CD4-positive, alpha-beta memory T cell (primary cell): ENCODE measurements around the gene AMPD3. TPM values are rescaled to one million over a fixed set of nuclear protein-coding genes. Genes with fewer than 3 reads are reported as not detected.

Experiments used
- CTCF ChIA-PET: fragments of 350-600 bp; sonication (Branson Sonifier 250); formaldehyde crosslinking; loops from one replicate; lab custom pipeline; 2021; ENCODE audit warnings: inconsistent platforms; ENCODE audit not compliant: partially characterized antibody; lab: Charles Lee
- POLR2A ChIA-PET: fragments of 350-600 bp; sonication (Branson Sonifier 250); formaldehyde crosslinking; loops from one replicate; lab custom pipeline; 2021; ENCODE audit not compliant: partially characterized antibody; lab: Charles Lee
- DNase-seq, 5 donors: peaks; one replicate each; pipeline versions ENCODE4 v3.0.0 to v3.0.0-alpha.2; 2020 to 2022; ENCODE audit warnings: mixed read lengths in 1 of 5
- H3K27ac ChIP-seq: one replicate; pipeline ENCODE4 v1.7.0; 2013; ENCODE audit warnings: low read depth, low read length
- H3K27me3 ChIP-seq: 2 replicates; pipeline ENCODE4 v1.7.0; 2013; ENCODE audit warnings: mild to moderate bottlenecking, low read length, moderate library complexity; ENCODE audit not compliant: insufficient read depth
- H3K36me3 ChIP-seq: 2 replicates; pipeline ENCODE4 v1.7.0; 2013; ENCODE audit warnings: mild to moderate bottlenecking, low read length, moderate library complexity; ENCODE audit not compliant: insufficient read depth
- H3K4me1 ChIP-seq: 2 replicates; pipeline ENCODE4 v1.7.0; 2013; ENCODE audit warnings: mild to moderate bottlenecking, low read length, moderate library complexity; ENCODE audit not compliant: insufficient read depth
- H3K4me3 ChIP-seq, 2 donors: one replicate each; pipeline ENCODE4 v1.7.0; 2013; ENCODE audit warnings: low read length in 2 of 2, mild to moderate bottlenecking in 1 of 2
- H3K9me3 ChIP-seq, 2 donors: one replicate each; pipeline ENCODE4 v1.7.0; 2013; ENCODE audit warnings: low read length in 2 of 2, control low read depth in 1 of 2; ENCODE audit not compliant: control insufficient read depth in 1 of 2
- H3K27ac Mint-ChIP-seq, 7 donors: one replicate each; pipeline ENCODE4 v1.8.0; 2020 to 2021; ENCODE audit warnings: mixed read lengths in 7 of 7, mild to moderate bottlenecking in 6 of 7, inconsistent platforms in 3 of 7, moderate library complexity in 3 of 7
- H3K27me3 Mint-ChIP-seq, 2 donors: one replicate each; pipeline ENCODE4 v1.8.0; 2020 to 2021; ENCODE audit warnings: mixed read lengths in 2 of 2
- H3K36me3 Mint-ChIP-seq, 2 donors: one replicate each; pipeline ENCODE4 v1.8.0; 2020 to 2021; ENCODE audit warnings: mixed read lengths in 2 of 2, inconsistent platforms in 1 of 2, mild to moderate bottlenecking in 1 of 2
- H3K4me1 Mint-ChIP-seq, 4 donors: one replicate each; pipeline ENCODE4 v1.8.0; 2020 to 2021; ENCODE audit warnings: mixed read lengths in 4 of 4, mild to moderate bottlenecking in 1 of 4
- H3K4me3 Mint-ChIP-seq, 8 donors: one replicate each; pipeline ENCODE4 v1.8.0; 2020 to 2021; ENCODE audit warnings: mixed read lengths in 8 of 8, mild to moderate bottlenecking in 7 of 8, moderate library complexity in 6 of 8, inconsistent platforms in 3 of 8
- H3K9me3 Mint-ChIP-seq, 8 donors: one replicate each; pipeline ENCODE4 v1.8.0; 2020 to 2021; ENCODE audit warnings: mixed read lengths in 8 of 8, mild to moderate bottlenecking in 5 of 8, inconsistent platforms in 3 of 8, moderate library complexity in 1 of 8
- intact Hi-C: fragments of 100-400 bp; cut with micrococcal nuclease; formaldehyde crosslinking; loops from one replicate; pipeline ENCODE4 v1.15.1; 2023
- polyA plus RNA-seq, 2 donors: library from polyadenylated mRNA; unstranded; fragments of 300-500 nt; fragmentation: Illumina TruSeq; gene quantifications; one replicate each; pipeline ENCODE4 v1.2.3, GENCODE V29; 2021
- total RNA-seq, 2 experiments: library from RNA; stranded (reverse); gene quantifications; one replicate each; pipeline ENCODE4 v1.2.3, GENCODE V29; 2021

AMPD3 gene
- total and polyA plus RNA-seq, 4 experiments from 2014 or later = 10.9 to 43.4 (median 30.1) TPM

DNA sequence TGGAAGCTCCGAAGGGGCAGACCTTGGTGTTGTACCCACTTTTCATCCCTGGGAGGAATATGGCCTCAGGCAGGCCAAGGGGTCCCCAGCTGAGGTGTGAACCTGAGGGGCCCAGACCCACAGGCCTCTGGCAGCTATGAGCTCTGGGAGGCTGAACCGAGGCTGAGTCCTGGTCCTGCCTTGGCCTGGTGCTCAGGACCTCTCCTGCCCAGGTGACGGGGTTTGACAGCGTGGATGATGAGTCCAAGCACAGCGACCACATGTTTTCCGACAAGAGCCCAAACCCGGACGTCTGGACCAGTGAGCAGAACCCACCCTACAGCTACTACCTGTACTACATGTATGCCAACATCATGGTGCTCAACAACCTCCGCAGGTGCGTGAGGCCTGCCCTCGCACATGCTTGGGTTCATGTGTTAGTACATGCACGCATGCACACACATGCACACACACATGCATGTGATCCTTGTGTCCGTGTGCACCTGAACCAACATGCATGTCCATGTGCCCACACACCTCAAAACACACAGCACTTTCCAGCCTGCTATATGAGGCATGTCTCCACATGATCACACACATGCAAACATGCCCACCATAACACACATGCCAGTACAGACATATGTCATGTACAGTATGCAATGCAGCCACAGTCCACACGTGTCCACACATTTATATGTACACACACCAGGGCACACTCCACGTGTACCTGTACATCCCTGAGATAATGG is 45.0 kb downstream of the AMPD3 start:
- Histone ChIP-seq H3K27ac (no peak overlapping the region), H3K36me3 (peaks cover 79% of the 10 kb centered on the region), H3K4me3 (no peak overlapping the region), H3K4me1 (no peaks in the 10 kb centered on the region), H3K27me3 (no peaks in the 10 kb centered on the region), H3K9me3 (no peaks in the 10 kb centered on the region)
- no peaks in the 10 kb centered on the region for H3K27me3 Mint-ChIP-seq
- no peak for DNase-seq
- intact Hi-C loops = no loop called here
- POLR2A ChIA-PET = no interaction called here
- peak overlapping the region in 2 of 7 donors; percentile 70 to 80 for H3K27ac Mint-ChIP-seq
- no peak overlapping the region for H3K4me3 Mint-ChIP-seq
- no peaks in the 10 kb centered on the region for H3K9me3 Mint-ChIP-seq
- CTCF ChIA-PET = no interaction called here
- peaks cover 0 to 3% (median under 1%) of the 10 kb centered on the region in 4 donors for H3K4me1 Mint-ChIP-seq
- peaks cover 50 to 84% of the 10 kb centered on the region in 2 donors for H3K36me3 Mint-ChIP-seq

DNA sequence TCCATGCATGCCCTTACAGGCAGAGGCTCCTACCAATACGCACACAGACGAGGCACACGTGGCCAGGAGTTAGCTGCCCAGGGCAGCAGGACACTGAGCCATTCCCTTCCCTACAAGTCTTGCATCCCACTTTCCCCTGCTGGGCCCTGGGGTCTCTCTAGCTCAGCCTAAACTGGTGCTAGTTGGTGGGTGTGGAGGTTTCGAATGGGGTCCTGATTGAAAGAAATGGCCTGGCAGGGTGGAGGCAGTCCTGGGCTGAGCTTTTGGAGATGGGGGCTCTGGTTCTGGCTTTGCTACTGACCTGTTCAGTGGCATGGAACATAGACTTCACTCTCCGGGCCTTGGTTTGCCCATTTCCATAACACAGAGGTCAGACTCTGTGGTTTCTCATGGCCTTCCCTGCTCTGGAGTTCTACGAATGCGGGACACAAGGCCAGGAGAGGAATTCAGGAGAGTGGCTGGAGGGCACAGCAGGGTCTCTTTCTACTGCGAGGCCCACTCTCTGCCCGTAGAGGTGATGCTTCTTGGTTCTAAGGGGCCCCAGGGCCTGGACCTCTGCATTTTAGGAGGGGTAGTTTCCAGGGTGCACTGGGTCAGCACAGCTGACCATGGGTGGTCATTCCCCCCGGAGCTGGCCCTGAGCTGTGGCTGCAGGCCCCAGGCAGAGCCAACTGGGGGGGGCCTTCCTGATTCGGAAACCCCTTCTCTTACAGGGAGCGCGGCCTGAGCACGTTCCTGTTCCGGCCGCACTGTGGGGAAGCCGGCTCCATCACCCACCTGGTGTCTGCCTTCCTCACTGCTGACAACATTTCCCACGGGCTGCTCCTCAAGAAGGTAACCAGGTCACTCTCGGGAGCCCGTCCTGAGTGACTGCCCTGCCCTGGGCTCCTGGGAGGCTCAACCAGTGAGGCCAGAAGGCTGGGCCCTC is 46.0 kb downstream of the AMPD3 start:
- H3K4me3 ChIP-seq = no peak overlapping the region
- H3K36me3 ChIP-seq = peaks cover 82% of the 10 kb centered on the region
- POLR2A ChIA-PET = interaction anchor here (0.7 kb wide), 1 partner anchor 229 kb away, joined by 3 read pairs; no protein-coding TSS in a partner anchor
- H3K36me3 Mint-ChIP-seq = peaks cover 56 to 90% of the 10 kb centered on the region in 2 donors
- no peaks in the 10 kb centered on the region for H3K9me3 ChIP-seq
- no peaks in the 10 kb centered on the region for H3K9me3 Mint-ChIP-seq
- CTCF ChIA-PET = interaction anchor here (1.0 to 1.5 kb wide), 3 partner anchors 17 to 88 kb away, joined by 3 to 4 read pairs (median 3); partner anchors contain the start of gene RNF141
- intact Hi-C loops = no loop called here
- H3K27me3 ChIP-seq = no peaks in the 10 kb centered on the region
- peak overlapping the region in 1 of 7 donors; percentile 68 for H3K27ac Mint-ChIP-seq
- no peaks in the 10 kb centered on the region for H3K27me3 Mint-ChIP-seq
- H3K27ac ChIP-seq = no peak overlapping the region
- no peak for DNase-seq
- peaks cover 0 to 3% (median under 1%) of the 10 kb centered on the region in 4 donors for H3K4me1 Mint-ChIP-seq
- no peak overlapping the region for H3K4me3 Mint-ChIP-seq
- H3K4me1 ChIP-seq = no peaks in the 10 kb centered on the region

DNA sequence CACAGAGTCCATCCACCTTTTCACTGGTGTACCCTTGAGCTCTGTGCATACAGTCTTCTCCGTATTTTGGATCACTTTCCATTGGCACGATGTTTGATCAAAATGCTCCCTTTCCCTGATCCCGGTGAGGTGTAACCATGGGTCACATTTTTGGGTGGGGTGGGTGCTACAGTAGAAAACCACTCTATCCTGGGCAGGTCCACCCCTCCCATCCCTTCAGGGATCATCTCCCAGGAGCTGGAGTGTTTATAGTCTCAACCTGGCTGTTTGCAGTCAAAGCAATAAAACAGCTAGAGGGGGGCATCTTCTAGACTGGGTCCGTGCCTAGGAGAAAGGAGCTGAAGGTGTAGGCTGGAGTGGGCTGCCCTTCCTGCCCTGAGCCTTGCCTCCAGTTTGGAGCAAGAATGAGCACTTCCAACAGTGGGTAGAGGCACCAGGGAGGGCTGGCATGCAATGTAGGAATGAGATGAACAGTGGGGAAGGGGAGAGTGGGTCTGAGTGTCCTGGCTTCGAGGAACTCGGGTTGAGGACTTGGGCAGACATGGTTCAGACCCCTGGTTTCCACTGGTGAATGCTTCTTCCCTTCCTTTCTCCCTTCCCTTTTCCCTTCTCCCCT is 47.1 kb downstream of the AMPD3 start:
- Mint-ChIP-seq H3K27me3 (no peaks in the 10 kb centered on the region), H3K9me3 (no peaks in the 10 kb centered on the region), H3K4me3 (no peak overlapping the region), H3K36me3 (peaks cover 49 to 90% of the 10 kb centered on the region in 2 donors), H3K27ac (peak overlapping the region in 4 of 7 donors; percentile 3 to 84 (median 46)), H3K4me1 (peaks cover 0 to 3% (median under 1%) of the 10 kb centered on the region in 4 donors)
- H3K4me3 ChIP-seq = no peak overlapping the region
- H3K27ac ChIP-seq = no peak overlapping the region
- no peaks in the 10 kb centered on the region for H3K27me3 ChIP-seq
- intact Hi-C loops = no loop called here
- ChIA-PET CTCF (interaction anchor here (1.0 to 1.5 kb wide), 3 partner anchors 16 to 89 kb away, joined by 3 to 4 read pairs (median 3); partner anchors contain the start of gene RNF141), POLR2A (no interaction called here)
- H3K4me1 ChIP-seq = no peaks in the 10 kb centered on the region
- no peak for DNase-seq
- H3K36me3 ChIP-seq = peaks cover 73% of the 10 kb centered on the region
- no peaks in the 10 kb centered on the region for H3K9me3 ChIP-seq

DNA sequence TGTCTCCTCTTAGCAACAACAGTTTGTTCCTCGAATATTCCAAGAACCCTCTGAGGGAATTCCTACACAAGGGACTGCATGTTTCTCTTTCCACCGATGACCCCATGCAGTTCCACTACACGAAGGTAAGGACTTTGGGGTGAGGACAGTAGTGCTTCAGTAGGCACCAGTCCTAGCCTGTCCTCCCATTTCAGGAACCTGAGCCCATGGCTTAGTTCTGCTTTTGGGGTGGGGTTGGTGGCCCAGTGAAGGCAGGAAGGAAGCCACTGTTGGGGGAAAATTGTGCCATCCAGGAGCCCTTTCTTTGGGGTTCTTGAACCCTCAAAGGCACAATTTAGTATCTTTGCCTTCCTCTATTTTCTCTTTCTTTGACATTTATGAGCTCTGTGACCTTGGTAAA is 47.7 kb downstream of the AMPD3 start:
- H3K27me3 ChIP-seq = no peaks in the 10 kb centered on the region
- Mint-ChIP-seq H3K27ac (peak overlapping the region in 4 of 7 donors; percentile 5 to 79 (median 32)), H3K4me1 (peaks cover 0 to 3% (median under 1%) of the 10 kb centered on the region in 4 donors), H3K9me3 (no peaks in the 10 kb centered on the region), H3K36me3 (peaks cover 45 to 86% of the 10 kb centered on the region in 2 donors), H3K27me3 (no peaks in the 10 kb centered on the region), H3K4me3 (no peak overlapping the region)
- H3K4me1 ChIP-seq = no peaks in the 10 kb centered on the region
- no peaks in the 10 kb centered on the region for H3K9me3 ChIP-seq
- no peak overlapping the region for H3K27ac ChIP-seq
- ChIA-PET POLR2A (no interaction called here), CTCF (interaction anchor here (1.1 to 1.5 kb wide), 2 partner anchors 89 to 96 kb away, joined by 3 to 4 read pairs; no protein-coding TSS in a partner anchor)
- H3K4me3 ChIP-seq = no peak overlapping the region
- intact Hi-C loops = no loop called here
- DNase-seq = no peak
- peaks cover 67% of the 10 kb centered on the region for H3K36me3 ChIP-seq

DNA sequence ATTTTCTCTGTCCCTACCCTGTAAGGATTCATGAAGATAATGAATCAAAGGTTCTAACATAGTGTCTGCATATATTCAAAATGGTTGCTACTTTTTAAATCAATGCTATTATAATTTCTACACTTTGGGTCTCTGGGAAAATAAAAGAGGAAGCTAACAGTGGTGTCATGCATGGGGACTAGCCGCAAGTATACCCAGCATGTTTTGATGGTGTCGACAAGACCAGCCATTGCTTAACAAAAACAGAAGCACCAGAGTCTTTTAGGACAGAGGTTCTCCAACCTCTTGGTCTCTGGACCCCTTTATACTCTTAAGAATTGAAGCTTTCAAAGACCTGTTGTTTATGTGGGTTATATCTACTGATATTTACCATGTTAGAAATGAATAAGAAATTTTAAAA is 48.2 kb downstream of the AMPD3 start:
- Histone ChIP-seq H3K27me3 (no peaks in the 10 kb centered on the region), H3K4me1 (no peaks in the 10 kb centered on the region), H3K4me3 (no peak overlapping the region), H3K9me3 (no peaks in the 10 kb centered on the region), H3K27ac (no peak overlapping the region), H3K36me3 (peaks cover 64% of the 10 kb centered on the region)
- Mint-ChIP-seq H3K9me3 (no peaks in the 10 kb centered on the region), H3K27ac (peak overlapping the region in 2 of 7 donors; percentile 24 to 79), H3K36me3 (peaks cover 41 to 81% of the 10 kb centered on the region in 2 donors), H3K27me3 (no peaks in the 10 kb centered on the region), H3K4me3 (no peak overlapping the region), H3K4me1 (peaks cover 0 to 3% (median under 1%) of the 10 kb centered on the region in 4 donors)
- intact Hi-C loops = no loop called here
- POLR2A ChIA-PET = no interaction called here
- DNase-seq = no peak
- CTCF ChIA-PET = interaction anchor here (1.1 kb wide), 1 partner anchor 97 kb away, joined by 3 read pairs; no protein-coding TSS in a partner anchor

DNA sequence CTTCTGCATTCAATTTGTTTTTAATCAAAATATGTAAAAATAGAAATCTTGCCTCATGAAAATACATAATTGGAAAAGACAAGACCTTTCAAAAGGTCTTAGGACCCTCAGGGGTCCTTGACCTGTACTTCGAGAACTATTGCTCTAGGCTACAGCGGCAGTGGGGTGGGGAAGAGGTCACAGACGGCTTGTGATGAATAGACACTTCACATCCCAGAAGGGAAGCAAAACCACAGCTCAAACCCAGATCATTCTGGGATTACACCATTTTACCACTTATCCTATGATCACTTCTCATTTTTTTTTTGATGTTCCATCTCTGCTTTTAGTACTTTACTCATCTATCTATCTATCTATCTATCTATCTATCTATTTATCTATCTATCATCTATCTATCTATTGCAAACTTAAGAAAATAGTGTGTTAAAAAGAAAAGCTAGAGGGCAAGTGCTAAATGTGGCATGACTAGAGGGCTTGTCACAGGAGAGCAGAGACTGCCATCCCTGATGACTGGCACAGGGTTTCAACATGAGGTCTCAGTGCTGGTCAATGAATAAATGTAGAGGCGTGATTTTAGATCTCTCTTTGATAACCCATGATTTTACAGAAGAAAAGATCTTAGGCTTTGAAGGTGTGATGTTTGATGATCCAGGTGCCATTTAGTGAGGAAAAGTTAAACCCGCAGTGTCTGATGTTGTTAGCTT is 48.9 kb downstream of the AMPD3 start:
- Histone ChIP-seq H3K4me3 (no peak overlapping the region), H3K27me3 (no peaks in the 10 kb centered on the region), H3K9me3 (no peaks in the 10 kb centered on the region), H3K36me3 (peaks cover 57% of the 10 kb centered on the region), H3K4me1 (no peaks in the 10 kb centered on the region), H3K27ac (no peak overlapping the region)
- peak overlapping the region in 5 of 7 donors; percentile 8 to 77 (median 55) for H3K27ac Mint-ChIP-seq
- H3K4me3 Mint-ChIP-seq = no peak overlapping the region
- H3K27me3 Mint-ChIP-seq = no peaks in the 10 kb centered on the region
- H3K36me3 Mint-ChIP-seq = peaks cover 41 to 77% of the 10 kb centered on the region in 2 donors
- no peak for DNase-seq
- ChIA-PET CTCF (interaction anchor here (1.1 kb wide), 2 partner anchors 91 to 97 kb away, joined by 3 read pairs; no protein-coding TSS in a partner anchor), POLR2A (no interaction called here)
- intact Hi-C loops = no loop called here
- H3K9me3 Mint-ChIP-seq = no peaks in the 10 kb centered on the region
- peaks cover 0 to 3% (median under 1%) of the 10 kb centered on the region in 4 donors for H3K4me1 Mint-ChIP-seq
